Measurements from ENCODE around the gene TTLL3.
"Not testable (repeated sequence)": the region's sequence is repeated elsewhere in the genome, so short reads cannot be mapped to it uniquely, and the experiment has no call there.

TTLL3 gene

GRCh38 chr3:9852528-9852927, 42.5 kb downstream of the TTLL3 start:
- H3K36me3 ChIP-seq (ENCODE audit: control insufficient read depth, insufficient read depth, low read length), result no peaks in the 10 kb centered on the region
- H3K27me3 ChIP-seq (ENCODE audit: control insufficient read depth, insufficient read depth, low read length), result no peaks in the 10 kb centered on the region
- peaks cover 7% of the 10 kb centered on the region for H3K4me1 ChIP-seq (ENCODE audit: control insufficient read depth, insufficient read depth, low read length)
- no peaks in the 10 kb centered on the region for H3K9me3 ChIP-seq (ENCODE audit: control insufficient read depth, low read length)
- no peak overlapping the region for H3K9ac ChIP-seq (ENCODE audit: low read length)
- H3K4me3 ChIP-seq (ENCODE audit: low read length), result no peak overlapping the region

DNA sequence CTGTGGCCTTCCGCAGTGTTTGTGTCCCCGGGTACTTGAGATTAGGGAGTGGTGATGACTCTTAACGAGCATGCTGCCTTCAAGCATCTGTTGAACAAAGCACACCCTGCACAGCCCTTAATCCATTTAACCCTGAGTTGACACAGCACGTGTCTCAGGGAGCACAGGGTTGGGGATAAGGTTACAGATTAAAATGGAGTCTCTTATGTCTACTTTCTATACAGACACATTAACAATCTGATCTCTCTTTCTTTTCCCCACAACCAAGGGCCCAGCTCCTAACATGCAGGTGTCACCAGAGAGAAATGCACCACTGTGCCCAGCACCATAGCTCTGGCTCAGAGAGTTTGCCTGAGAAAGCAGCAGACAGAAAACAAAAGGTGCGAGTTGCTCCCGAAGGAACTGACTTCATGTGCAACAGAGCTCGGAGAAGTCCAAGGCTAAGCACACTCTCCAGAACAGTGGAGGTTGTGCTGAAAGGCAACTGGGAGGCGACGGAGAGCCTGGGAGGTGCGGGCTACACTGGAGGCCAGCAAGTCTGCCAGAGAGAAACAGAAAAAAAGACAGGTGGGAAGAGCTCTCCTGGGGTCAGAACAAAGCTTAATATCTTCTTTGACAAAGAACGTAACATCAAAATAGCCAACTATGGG, 44.4 kb downstream of the TTLL3 start:
- not testable (repeated sequence) for H3K9ac ChIP-seq (ENCODE audit: low read length); H3K27me3 ChIP-seq (ENCODE audit: control insufficient read depth, insufficient read depth, low read length); H3K4me1 ChIP-seq (ENCODE audit: control insufficient read depth, insufficient read depth, low read length); H3K36me3 ChIP-seq (ENCODE audit: control insufficient read depth, insufficient read depth, low read length); H3K4me3 ChIP-seq (ENCODE audit: low read length); H3K9me3 ChIP-seq (ENCODE audit: control insufficient read depth, low read length)

DNA sequence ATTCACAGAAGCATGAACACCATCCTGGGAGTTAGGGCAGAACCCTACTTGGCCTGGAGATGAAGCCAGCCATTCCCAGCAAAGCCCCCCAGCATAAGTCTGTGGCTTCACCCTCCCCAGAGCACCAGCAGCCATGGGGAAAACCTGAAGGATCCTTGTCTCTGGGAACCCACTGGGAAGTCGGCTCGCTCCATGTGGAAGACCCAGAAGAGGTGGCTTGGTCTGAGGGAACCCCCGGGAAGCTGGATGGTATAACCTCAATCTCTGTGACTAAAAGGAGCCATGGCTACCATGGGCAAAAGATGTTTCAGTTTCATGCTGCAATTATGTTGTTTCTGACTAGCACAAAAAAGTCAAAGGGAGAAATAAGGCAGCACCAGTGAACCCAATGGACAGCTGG, 45.5 kb downstream of the TTLL3 start:
- H3K4me1 ChIP-seq (ENCODE audit: control insufficient read depth, insufficient read depth, low read length), result peaks cover 7% of the 10 kb centered on the region
- no peak overlapping the region for H3K9ac ChIP-seq (ENCODE audit: low read length)
- no peaks in the 10 kb centered on the region for H3K36me3 ChIP-seq (ENCODE audit: control insufficient read depth, insufficient read depth, low read length)
- H3K9me3 ChIP-seq (ENCODE audit: control insufficient read depth, low read length), result no peaks in the 10 kb centered on the region
- no peak overlapping the region for H3K4me3 ChIP-seq (ENCODE audit: low read length)
- no peaks in the 10 kb centered on the region for H3K27me3 ChIP-seq (ENCODE audit: control insufficient read depth, insufficient read depth, low read length)

DNA sequence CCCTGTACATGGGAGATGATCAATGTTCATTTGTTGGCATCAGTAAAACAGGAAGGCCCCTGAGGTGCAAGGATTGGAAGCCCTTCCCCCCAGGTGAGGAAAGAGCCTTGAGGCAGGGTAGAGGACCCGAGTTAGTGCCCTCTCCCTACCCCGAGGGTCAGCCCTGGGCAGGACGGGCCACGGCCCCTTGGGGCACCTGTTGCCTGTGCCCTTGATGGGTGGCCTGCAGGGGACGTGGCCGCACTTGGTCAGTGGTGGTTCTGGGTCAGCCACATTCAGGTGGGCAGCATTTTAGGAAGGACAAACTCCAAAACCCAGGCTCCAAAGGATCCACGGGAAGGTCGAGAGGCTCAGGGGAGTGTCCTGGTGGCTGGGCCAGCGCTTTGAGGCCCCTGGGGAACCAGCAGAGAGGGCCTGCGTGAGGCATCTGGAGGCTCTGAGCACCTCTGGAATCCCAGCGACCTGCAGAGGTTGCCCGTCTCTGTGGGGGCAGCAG, 49.5 kb downstream of the TTLL3 start:
- Histone ChIP-seq H3K9me3 (ENCODE audit: control insufficient read depth, low read length) (no peaks in the 10 kb centered on the region), H3K4me1 (ENCODE audit: control insufficient read depth, insufficient read depth, low read length) (peaks cover 12% of the 10 kb centered on the region), H3K36me3 (ENCODE audit: control insufficient read depth, insufficient read depth, low read length) (no peaks in the 10 kb centered on the region), H3K27me3 (ENCODE audit: control insufficient read depth, insufficient read depth, low read length) (peaks cover 3% of the 10 kb centered on the region), H3K9ac (ENCODE audit: low read length) (no peak overlapping the region), H3K4me3 (ENCODE audit: low read length) (no peak overlapping the region)

DNA sequence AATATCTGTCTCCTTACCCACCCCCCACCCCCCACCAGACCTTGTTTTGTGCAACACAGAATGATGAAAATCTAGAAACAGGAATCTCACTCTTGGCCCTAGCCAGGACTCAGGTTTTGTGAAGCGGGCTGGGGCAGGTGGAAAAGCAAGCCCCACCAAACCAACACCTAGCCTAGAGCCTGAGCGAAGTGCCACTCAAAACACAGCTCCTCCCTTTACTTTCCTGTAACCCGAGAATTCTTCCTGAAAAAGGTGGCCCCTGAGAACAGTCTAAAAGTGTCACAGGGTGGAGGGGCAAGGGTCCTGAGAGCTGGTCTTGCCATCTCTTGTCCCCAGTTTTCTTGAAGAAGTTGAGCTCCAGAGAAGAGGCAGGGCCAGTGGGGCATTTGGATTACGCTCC, 51.1 kb downstream of the TTLL3 start:
- H3K4me3 ChIP-seq (ENCODE audit: low read length), result no peak overlapping the region
- peaks cover 12% of the 10 kb centered on the region for H3K4me1 ChIP-seq (ENCODE audit: control insufficient read depth, insufficient read depth, low read length)
- no peak overlapping the region for H3K9ac ChIP-seq (ENCODE audit: low read length)
- H3K36me3 ChIP-seq (ENCODE audit: control insufficient read depth, insufficient read depth, low read length), result no peaks in the 10 kb centered on the region
- no peaks in the 10 kb centered on the region for H3K9me3 ChIP-seq (ENCODE audit: control insufficient read depth, low read length)
- peaks cover 3% of the 10 kb centered on the region for H3K27me3 ChIP-seq (ENCODE audit: control insufficient read depth, insufficient read depth, low read length)

GRCh38 chr3:9861626-9862130, 51.6 kb downstream of the TTLL3 start:
- H3K4me3 ChIP-seq (ENCODE audit: low read length), result no peak overlapping the region
- peaks cover 3% of the 10 kb centered on the region for H3K27me3 ChIP-seq (ENCODE audit: control insufficient read depth, insufficient read depth, low read length)
- H3K9me3 ChIP-seq (ENCODE audit: control insufficient read depth, low read length), result no peaks in the 10 kb centered on the region
- H3K36me3 ChIP-seq (ENCODE audit: control insufficient read depth, insufficient read depth, low read length), result no peaks in the 10 kb centered on the region
- peaks cover 12% of the 10 kb centered on the region for H3K4me1 ChIP-seq (ENCODE audit: control insufficient read depth, insufficient read depth, low read length)
- no peak overlapping the region for H3K9ac ChIP-seq (ENCODE audit: low read length)

DNA sequence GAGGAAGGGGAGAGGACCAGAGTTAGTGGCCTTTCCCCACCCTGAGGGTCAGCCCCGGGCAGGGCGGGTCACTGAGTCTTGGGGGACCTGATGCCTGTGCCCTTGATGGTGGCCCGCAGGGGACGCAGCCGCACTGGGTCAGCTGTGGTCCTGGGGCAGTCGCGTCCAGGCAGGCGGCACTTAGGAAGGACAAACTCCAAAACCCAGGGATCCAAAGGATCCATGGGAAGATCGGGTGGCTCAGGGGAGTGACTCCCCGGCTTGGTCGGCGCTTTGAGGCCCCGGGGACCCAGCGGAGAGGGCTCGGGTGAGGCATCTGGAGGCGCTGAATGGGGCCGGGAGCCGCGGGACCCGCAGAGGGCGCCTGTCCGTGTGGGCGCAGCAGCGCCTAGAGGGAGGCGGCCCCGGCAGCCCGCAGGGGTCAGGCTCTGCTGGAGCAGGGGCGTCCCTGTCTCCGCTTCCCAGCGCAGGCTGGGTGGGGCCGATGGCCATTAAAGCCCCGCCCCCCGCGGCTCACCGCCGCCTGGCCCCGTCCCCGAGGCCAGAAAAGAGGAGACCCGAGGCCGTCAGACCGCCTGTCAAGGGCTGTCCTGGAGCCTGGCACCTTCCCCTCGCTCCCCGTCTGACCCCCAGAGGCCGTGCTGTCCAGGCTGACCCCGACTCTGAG, 52.5 kb downstream of the TTLL3 start:
- peaks cover 12% of the 10 kb centered on the region for H3K4me1 ChIP-seq (ENCODE audit: control insufficient read depth, insufficient read depth, low read length)
- H3K36me3 ChIP-seq (ENCODE audit: control insufficient read depth, insufficient read depth, low read length), result no peaks in the 10 kb centered on the region
- no peaks in the 10 kb centered on the region for H3K9me3 ChIP-seq (ENCODE audit: control insufficient read depth, low read length)
- no peak overlapping the region for H3K4me3 ChIP-seq (ENCODE audit: low read length)
- H3K27me3 ChIP-seq (ENCODE audit: control insufficient read depth, insufficient read depth, low read length), result peaks cover 3% of the 10 kb centered on the region
- peak overlapping the region; percentile 53 for H3K9ac ChIP-seq (ENCODE audit: low read length)

GRCh38 chr3:9863058-9863772, 53.2 kb downstream of the TTLL3 start:
- Histone ChIP-seq H3K27me3 (ENCODE audit: control insufficient read depth, insufficient read depth, low read length) (peaks cover 3% of the 10 kb centered on the region), H3K9me3 (ENCODE audit: control insufficient read depth, low read length) (no peaks in the 10 kb centered on the region), H3K4me1 (ENCODE audit: control insufficient read depth, insufficient read depth, low read length) (peaks cover 12% of the 10 kb centered on the region), H3K4me3 (ENCODE audit: low read length) (no peak overlapping the region), H3K9ac (ENCODE audit: low read length) (peak overlapping the region; percentile 53), H3K36me3 (ENCODE audit: control insufficient read depth, insufficient read depth, low read length) (no peaks in the 10 kb centered on the region)

DNA sequence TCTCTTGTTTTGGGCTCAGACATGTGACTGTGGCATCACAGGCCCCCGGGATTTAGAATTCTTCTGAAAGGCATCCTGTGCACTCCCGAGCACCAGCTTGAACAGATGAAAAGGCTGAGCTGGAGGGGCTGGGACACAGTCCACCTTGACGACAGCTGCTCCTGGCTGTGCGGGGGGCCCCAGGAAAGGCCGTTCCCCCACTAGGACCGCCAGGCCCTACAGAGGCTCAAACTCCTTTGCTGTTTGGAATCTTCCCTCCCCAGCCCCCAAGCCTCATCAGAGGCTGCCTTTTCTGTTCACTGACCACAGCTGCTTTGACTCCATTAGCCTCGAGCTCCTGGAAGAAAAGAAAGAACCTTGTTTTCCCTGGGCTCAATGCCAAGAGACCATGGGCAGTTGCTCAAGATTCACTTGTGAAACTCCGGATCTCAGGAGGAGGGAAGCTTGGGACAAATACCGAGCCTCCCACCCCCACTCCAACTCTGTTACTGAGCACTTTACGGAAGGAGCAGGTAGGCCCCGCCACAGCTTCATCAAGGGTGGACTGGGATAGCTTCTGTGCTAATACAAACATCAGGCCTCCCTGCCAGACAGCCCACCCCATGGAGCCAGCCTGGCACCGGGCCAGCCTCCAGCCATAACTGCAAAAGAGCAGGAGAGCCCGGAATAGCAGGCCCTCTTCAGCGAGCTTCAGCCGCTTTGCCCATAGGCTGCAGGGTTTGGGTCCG, 54.3 kb downstream of the TTLL3 start:
- no peaks in the 10 kb centered on the region for H3K36me3 ChIP-seq (ENCODE audit: control insufficient read depth, insufficient read depth, low read length)
- no peak overlapping the region for H3K9ac ChIP-seq (ENCODE audit: low read length)
- no peak overlapping the region for H3K4me3 ChIP-seq (ENCODE audit: low read length)
- H3K4me1 ChIP-seq (ENCODE audit: control insufficient read depth, insufficient read depth, low read length), result peaks cover 12% of the 10 kb centered on the region
- no peaks in the 10 kb centered on the region for H3K9me3 ChIP-seq (ENCODE audit: control insufficient read depth, low read length)
- peaks cover 3% of the 10 kb centered on the region for H3K27me3 ChIP-seq (ENCODE audit: control insufficient read depth, insufficient read depth, low read length)

- H3K9ac ChIP-seq (ENCODE audit: low read length); H3K4me3 ChIP-seq (ENCODE audit: low read length); H3K9me3 ChIP-seq (ENCODE audit: control insufficient read depth, low read length); H3K27me3 ChIP-seq (ENCODE audit: control insufficient read depth, insufficient read depth, low read length); H3K36me3 ChIP-seq (ENCODE audit: control insufficient read depth, insufficient read depth, low read length): not testable (repeated sequence)
- peaks cover 12% of the 10 kb centered on the region for H3K4me1 ChIP-seq (ENCODE audit: control insufficient read depth, insufficient read depth, low read length)
Measured at GRCh38 chr3:9865125-9865637, 55.1 kb downstream of the TTLL3 start.

DNA sequence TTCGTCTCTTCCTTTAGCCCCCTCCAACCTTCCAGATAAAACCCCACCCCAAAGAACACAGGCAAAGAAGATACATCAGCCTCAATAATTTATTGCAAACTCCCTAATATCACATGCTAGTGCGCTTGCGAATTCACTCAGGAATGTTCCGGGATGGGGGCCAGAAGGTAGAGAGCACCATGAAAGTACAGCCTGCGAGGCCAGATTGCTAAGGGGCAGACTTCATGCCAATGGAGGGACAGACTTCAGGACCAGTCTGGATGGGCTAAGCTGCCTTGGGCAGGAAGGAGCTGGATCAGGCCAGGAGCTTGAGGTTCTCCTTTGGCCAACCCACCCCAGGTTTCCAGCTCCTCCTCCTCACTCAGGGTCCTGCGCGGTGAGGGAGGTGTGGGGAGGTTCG, 56.6 kb downstream of the TTLL3 start:
- no peak overlapping the region for H3K9ac ChIP-seq (ENCODE audit: low read length)
- H3K27me3 ChIP-seq (ENCODE audit: control insufficient read depth, insufficient read depth, low read length), result peaks cover 3% of the 10 kb centered on the region
- no peaks in the 10 kb centered on the region for H3K9me3 ChIP-seq (ENCODE audit: control insufficient read depth, low read length)
- peaks cover 12% of the 10 kb centered on the region for H3K4me1 ChIP-seq (ENCODE audit: control insufficient read depth, insufficient read depth, low read length)
- no peaks in the 10 kb centered on the region for H3K36me3 ChIP-seq (ENCODE audit: control insufficient read depth, insufficient read depth, low read length)
- H3K4me3 ChIP-seq (ENCODE audit: low read length), result no peak overlapping the region

Data from mucosa of stomach (tissue), 1 donor.